HG02763 (cell line): ENCODE results near the gene RPTOR.

ENCODE experiments used
- ATAC-seq: cut with Tn5 transposase; IDR thresholded peaks from one replicate; pipeline ENCODE4 v1.9.1; 2021; ENCODE audit warnings: mild to moderate bottlenecking, moderate library complexity; ENCODE audit not compliant: unreplicated experiment

Gene RPTOR

DNA sequence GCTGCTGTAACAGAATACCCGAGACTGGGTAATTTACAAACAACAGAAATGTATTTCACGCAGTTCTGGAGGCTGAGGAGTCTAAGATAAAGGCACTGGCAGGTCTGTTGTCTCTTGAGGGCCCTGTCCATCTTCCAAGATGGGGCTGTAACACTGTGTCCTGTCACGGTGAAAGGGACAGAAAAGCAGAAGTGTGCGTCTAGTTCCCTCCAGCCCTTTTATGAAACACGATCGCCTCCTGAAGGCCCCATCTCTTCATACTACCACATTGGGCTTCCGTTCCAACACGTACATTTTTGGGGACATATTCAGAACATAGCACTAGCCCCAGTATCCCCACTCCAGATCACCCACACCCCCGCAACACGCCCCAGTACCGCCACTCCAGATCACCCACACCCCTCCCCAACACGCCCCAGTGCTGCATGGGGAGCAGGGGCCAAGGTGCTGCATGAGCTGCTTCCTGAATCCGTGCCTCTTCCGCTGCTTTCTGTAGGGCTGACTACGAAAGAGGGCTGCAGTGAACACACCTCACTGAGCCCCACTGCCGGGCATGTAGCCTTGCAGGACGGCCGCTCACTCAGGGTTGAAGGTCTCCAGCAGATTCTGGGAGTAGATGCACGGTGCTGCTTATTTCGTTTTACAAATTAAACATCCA, 91.9 kb downstream of the RPTOR start:
- no peak for ATAC-seq

DNA sequence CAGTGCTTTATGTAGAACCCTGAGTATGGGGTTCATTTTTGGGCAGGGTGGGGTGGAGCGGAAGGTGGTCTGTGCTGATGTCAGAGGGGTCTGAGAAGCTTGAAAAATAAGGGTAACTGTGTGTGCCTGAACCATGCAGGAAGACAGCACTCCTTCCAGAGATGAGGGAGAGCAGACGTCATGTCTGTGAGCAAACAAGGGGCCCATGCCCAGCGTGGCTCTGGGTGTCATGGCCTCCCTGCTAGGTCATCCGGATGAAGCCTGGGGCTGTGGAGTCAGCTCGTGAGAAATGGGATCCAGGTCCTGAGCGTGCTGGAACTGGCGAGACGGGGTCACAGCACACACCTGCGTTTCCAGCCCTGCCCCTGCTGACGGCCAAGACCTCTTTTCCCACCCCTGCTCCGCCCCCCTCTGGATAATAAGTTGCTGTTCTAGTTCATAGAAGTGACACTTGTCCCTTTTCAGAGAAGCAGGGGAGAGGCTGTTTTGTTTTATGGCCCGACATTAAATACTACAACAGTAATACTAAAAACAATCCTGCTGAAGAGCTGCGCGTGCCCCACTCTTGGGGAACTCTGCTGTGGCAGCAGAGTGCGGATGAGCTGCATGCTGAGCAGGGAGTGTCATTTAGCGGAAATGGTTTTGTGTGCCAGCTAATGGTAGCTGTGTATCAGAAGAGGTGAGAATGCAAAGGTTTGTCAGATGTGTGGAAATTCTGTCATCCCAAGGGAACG, 92.6 kb downstream of the RPTOR start:
- no peak for ATAC-seq

DNA sequence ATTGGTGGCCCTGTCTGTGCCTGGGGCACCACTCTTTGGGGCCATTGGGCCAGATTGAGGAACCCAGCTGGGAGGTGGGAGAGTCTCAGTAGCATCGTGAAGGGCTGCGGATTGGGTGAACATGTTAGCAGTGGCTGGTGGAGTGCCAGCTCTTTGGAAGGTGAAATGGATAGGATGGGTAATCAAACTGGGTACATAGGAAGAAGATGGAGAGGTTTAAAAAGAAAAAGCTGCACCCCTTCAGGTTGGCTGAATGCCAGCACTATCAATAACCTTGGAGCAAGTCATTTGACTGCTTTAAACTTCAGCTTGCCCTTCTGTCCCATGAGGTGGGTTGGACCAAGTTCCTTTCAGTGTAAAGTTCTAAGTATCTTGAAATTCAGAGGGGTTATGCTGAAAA, 95.0 kb downstream of the RPTOR start:
- ATAC-seq: no peak

GRCh38 chr17:80640366-80641084, 95.9 kb downstream of the RPTOR start:
- ATAC-seq: no peak

DNA sequence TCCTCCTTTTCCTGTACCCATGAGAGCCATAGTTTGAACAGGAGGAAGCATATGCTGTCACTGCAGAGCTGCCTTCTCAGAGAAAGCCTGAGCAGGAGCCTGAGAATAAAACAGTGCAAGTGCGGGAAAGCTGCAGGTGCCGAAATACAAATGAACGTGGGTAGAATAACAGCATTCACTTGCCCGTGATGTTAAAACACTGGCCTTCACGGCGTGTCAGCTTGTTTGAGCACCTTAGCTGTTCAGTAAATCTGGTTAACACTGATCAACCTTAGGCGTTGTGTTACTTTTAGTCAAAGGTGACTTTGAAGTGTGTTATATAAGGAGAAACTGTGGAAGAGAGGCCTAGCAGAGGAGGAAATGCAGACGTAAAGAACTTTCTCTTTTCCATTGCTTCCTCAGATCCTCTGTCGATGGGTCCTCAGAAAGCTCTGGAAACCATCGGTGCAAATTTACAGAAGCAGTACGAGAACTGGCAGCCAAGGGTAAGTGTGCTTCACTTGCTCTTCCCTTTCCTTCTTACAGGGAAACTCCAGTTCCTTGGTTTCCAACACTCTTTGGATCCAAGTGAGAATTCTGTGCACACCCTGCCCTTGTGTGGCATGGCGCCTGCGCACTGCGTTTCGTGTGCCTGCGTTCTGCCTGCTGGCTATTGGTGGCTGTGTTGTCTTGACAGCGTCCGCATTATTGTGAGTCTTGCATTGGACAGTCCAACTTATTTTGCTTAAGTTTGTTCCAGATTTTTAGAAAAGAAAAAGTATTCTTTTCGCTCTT, 98.9 kb downstream of the RPTOR start:
- no peak for ATAC-seq

GRCh38 chr17:80644536-80644935, 99.9 kb downstream of the RPTOR start:
- no peak for ATAC-seq

DNA sequence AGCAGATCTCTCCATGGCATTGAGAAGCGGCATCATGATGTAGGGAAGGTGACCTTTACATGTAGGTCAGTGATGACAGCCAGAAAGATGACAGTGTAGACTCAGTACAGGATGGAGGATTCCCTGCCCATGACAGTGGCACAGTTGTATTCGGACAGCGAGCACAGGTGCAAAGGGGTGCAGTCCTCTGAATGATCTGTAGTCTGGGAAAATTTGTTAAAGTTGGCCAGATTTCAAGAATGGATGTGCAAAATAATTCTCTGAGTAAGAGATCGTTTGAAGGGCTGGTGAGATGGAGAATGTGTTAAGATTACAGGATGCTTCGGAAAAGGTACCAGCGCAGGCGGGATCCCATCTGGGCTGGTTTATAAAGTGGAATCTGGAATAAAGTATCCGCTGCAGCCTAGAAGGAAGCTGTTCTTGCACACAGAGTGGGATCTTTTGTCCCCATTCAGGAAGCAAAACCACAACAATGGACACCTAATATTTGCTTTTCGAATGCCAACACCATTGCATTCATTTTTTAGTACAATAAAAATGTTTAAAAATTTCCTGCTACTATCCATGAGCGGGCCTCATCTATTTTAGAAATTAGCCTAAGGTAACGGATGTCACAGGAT, 101.2 kb downstream of the RPTOR start:
- ATAC-seq: no peak

- no peak for ATAC-seq
Observed at GRCh38 chr17:80646328-80646727, 101.7 kb downstream of the RPTOR start.

- no peak for ATAC-seq
Observed at GRCh38 chr17:80647746-80648145, 103.1 kb downstream of the RPTOR start.

- ATAC-seq: no peak
Observed at GRCh38 chr17:80649200-80649644, 104.6 kb downstream of the RPTOR start.

DNA sequence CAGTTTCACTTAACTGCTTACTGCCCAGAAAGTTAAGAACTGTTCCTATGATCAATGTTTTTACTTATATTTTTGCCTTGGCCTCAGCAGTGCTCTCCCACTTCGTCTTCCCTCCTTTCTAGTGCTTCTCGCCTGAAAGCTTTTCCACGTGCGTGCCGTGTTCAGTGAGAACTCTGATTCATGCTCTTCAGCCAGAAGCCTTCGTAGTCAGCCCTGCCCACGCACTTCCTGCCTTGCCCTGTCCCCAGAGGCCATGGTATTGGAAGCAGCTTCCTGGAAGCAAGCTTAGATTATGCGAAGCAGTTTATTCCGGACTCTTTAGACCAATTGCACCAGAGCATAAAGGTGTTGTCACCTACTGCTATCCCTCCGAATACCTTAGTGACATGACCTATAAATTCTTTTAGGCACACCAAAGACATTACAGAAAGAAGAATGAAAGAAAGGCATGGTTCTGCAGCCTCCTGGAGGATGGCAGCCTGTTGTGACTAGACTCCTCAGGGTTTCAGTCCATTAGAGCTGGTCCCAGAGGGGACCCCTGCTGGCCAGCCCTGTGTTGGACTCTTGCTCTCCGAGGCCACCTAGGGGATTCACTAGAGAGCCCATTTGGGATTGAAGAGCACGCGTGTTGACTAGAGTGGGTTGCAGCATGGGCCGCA, 105.2 kb downstream of the RPTOR start:
- ATAC-seq: no peak

DNA sequence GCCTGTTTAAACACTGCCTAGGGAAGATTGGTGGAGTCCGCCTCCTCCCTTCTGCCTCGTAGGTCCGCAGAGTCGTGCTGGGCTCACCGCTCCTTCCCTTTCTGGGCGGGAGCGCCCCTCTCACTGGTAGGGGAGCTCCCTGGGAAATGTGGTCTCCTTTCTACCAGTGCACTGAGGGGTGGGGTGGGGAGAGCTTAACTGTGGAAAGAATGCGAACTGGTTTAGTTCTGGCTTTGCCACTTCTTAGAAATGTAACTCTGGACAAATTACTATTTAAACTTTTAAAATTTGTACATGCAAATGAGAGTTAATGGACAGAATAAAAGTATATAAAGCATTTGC, 105.7 kb downstream of the RPTOR start:
- no peak for ATAC-seq

GRCh38 chr17:80650751-80651518, 106.3 kb downstream of the RPTOR start:
- no peak for ATAC-seq

- ATAC-seq: no peak
Observed at GRCh38 chr17:80652756-80653330, 108.2 kb downstream of the RPTOR start.

GRCh38 chr17:80653856-80654255, 109.2 kb downstream of the RPTOR start:
- ATAC-seq: no peak

DNA sequence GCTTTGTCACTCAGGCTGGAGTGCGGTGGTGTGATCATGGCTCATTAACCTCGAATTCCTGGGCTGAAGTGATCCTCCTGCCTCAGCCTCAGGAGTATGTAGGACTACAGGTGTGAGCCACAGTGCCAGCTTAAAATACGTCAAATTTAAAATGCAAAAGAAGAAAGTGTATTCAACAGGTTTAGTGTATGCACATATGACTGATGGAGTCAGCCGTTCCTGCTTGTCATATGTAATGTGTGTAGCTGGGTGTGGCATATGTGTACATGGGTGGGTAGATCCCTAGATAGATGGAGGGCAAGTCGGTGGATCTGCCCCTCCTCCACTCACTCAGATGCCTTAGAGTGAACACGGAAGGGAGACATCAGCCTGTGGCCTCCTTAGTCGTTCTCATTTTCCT, 111.0 kb downstream of the RPTOR start:
- no peak for ATAC-seq

GRCh38 chr17:80656590-80656989, 112.0 kb downstream of the RPTOR start:
- no peak for ATAC-seq

DNA sequence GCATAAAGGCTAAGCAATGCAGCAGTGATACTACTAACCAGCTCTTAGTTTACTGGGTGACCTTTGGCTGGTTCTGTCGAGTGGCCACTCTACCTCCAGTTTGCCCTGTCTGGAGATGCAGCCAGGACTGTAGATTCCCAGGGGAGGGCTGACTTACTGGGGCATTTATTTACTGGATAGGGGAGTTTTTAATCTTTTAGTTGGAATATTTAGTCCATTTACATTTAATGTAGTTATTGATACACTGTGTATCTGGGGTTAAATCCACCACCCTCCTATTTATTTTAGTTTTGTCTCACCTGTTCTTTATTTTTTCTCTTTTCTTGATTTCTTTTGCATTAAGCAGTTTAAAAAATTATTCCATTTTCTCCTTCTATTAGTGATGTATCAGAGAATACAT, 112.9 kb downstream of the RPTOR start:
- ATAC-seq: no peak

- no peak for ATAC-seq
Observed at GRCh38 chr17:80658821-80659220, 114.2 kb downstream of the RPTOR start.
